Anterior cingulate cortex (tissue), 58 donors: ENCODE results near the gene RDX.

Experiments used
- DNase-seq, 58 donors: peaks; one replicate each; lab custom pipeline; 2025; lab: John Stamatoyannopoulos, UW

Gene RDX

GRCh38 chr11:110176366-110177085, 119.9 kb downstream of the RDX start:
- no peak for DNase-seq

- peak in 1 of 58 donors; percentile 10 for DNase-seq
Observed at GRCh38 chr11:110174645-110175310, 121.6 kb downstream of the RDX start.

- DNase-seq = peak in 28 of 58 donors; percentile 11 to 54 (median 28)
Observed at GRCh38 chr11:110173811-110174644, 122.4 kb downstream of the RDX start.

- DNase-seq = peak in 3 of 58 donors; percentile 9 to 43 (median 22)
Observed at GRCh38 chr11:110172468-110173065, 123.8 kb downstream of the RDX start.

- no peak for DNase-seq
Observed at GRCh38 chr11:110169738-110170137, 126.7 kb downstream of the RDX start.

- no peak for DNase-seq
Observed at GRCh38 chr11:110168033-110168803, 128.2 kb downstream of the RDX start.

- DNase-seq = no peak
Observed at GRCh38 chr11:110165039-110165925, 131.1 kb downstream of the RDX start.

- DNase-seq = no peak
Observed at GRCh38 chr11:110162216-110162615, 134.2 kb downstream of the RDX start.

GRCh38 chr11:110161061-110161460, 135.4 kb downstream of the RDX start:
- no peak for DNase-seq

GRCh38 chr11:110160437-110160836, 136.0 kb downstream of the RDX start:
- no peak for DNase-seq

GRCh38 chr11:110160016-110160415, 136.4 kb downstream of the RDX start:
- DNase-seq = no peak

GRCh38 chr11:110159476-110159875, 136.9 kb downstream of the RDX start:
- DNase-seq = no peak

GRCh38 chr11:110158317-110159200, 137.9 kb downstream of the RDX start:
- DNase-seq = no peak

- DNase-seq = no peak
Observed at GRCh38 chr11:110156503-110156902, 139.9 kb downstream of the RDX start.

GRCh38 chr11:110153474-110153873, 142.9 kb downstream of the RDX start:
- no peak for DNase-seq

- no peak for DNase-seq
Observed at GRCh38 chr11:110152199-110152598, 144.2 kb downstream of the RDX start.

GRCh38 chr11:110148775-110149744, 147.4 kb downstream of the RDX start:
- peak in 1 of 58 donors; percentile 24 for DNase-seq
